Lower lobe of right lung (tissue), 2 donors: ENCODE results near the gene SPTAN1. TPM values are rescaled to one million over a fixed set of nuclear protein-coding genes. Genes with fewer than 3 reads are reported as not detected.

ENCODE experiments used
- ATAC-seq, 2 donors: fragments of 200-7000 bp; cut with Tn5 transposase; one replicate each; pipeline ENCODE4 v1.9.1; 2020 to 2022; ENCODE audit warnings: mild to moderate bottlenecking in 2 of 2, moderate library complexity in 2 of 2
- DNase-seq: peaks from one replicate; pipeline ENCODE4 v3.0.0-alpha.2; 2020
- H3K27ac ChIP-seq: fragments of 200-600 bp; one replicate; pipeline ENCODE4 v1.8.0; 2022
- H3K27me3 ChIP-seq: fragments of 200-600 bp; one replicate; pipeline ENCODE4 v1.8.0; 2022; ENCODE audit warnings: low read depth
- H3K36me3 ChIP-seq: fragments of 200-600 bp; one replicate; pipeline ENCODE4 v1.8.0; 2022; ENCODE audit warnings: mild to moderate bottlenecking
- H3K4me1 ChIP-seq: fragments of 200-600 bp; one replicate; pipeline ENCODE4 v1.8.0; 2022
- H3K4me3 ChIP-seq: fragments of 200-600 bp; one replicate; pipeline ENCODE4 v1.8.0; 2022; ENCODE audit warnings: mild to moderate bottlenecking
- H3K9me3 ChIP-seq: fragments of 200-600 bp; one replicate; pipeline ENCODE4 v1.8.0; 2022
- CTCF ChIP-seq: fragments of 200-600 bp; IDR thresholded peaks from one replicate; pipeline ENCODE4 v1.8.0; 2022; ENCODE audit warnings: antibody characterized with exemption, mild to moderate bottlenecking
- intact Hi-C: fragments of 100-400 bp; cut with DNase I; formaldehyde crosslinking; loops from one replicate; pipeline ENCODE4 v1.11.0; 2022
- total RNA-seq: library from RNA; stranded (reverse); fragmentation: NEBNext Ultra II Directional; extraction: Animal tissue kit (Norgen Biotek cat#: 25700); gene quantifications from one replicate; pipeline ENCODE4 v1.2.1, GENCODE V29; 2021
- donor health status: DM: no; HTN: yes; CAD: no; lungs with severe emphysema.

The SPTAN1 gene
- total RNA-seq, 1 donor from 2014 or later: 305 TPM

DNA sequence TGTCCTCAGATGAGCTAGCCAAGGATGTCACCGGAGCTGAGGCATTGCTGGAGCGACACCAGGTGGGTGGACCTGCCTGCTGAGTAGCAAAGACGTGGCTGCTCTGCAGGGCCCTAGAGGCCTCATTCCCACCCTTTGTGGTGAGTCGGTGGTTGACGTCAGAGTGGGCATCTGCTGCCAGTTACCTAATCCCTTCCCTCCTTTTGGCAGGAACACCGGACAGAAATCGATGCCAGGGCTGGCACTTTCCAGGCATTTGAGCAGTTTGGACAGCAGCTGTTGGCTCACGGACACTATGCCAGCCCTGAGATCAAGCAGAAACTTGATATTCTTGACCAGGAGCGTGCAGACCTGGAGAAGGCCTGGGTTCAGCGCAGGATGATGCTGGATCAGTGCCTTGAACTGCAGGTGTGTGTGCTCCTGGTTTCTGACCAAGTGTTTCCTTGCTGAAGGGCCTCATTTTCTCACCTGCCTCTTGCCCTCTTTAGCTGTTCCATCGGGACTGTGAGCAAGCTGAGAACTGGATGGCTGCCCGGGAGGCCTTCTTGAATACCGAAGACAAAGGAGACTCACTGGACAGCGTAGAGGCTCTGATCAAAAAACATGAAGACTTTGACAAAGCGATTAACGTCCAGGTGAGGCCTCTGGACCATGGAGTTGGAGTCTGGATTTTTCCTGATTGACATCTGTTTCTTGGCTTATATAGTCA is 55.4 kb downstream of the SPTAN1 start:
- Histone ChIP-seq H3K9me3 (no peaks in the 10 kb centered on the region), H3K27me3 (no peaks in the 10 kb centered on the region), H3K36me3 (peaks cover 100% of the 10 kb centered on the region), H3K27ac (no peak overlapping the region), H3K4me1 (no peaks in the 10 kb centered on the region), H3K4me3 (no peak overlapping the region)
- DNase-seq: no peak
- TF ChIP-seq CTCF: no peak
- peak; percentile 31 to 34 for ATAC-seq
- intact Hi-C loops: no loop called here

- peaks cover 100% of the 10 kb centered on the region for H3K36me3 ChIP-seq
- no peak overlapping the region for H3K27ac ChIP-seq
- ATAC-seq (no peak), DNase-seq (no peak)
- H3K27me3 ChIP-seq: no peaks in the 10 kb centered on the region
- intact Hi-C loops: no loop called here
- H3K4me1 ChIP-seq: no peaks in the 10 kb centered on the region
- no peak overlapping the region for H3K4me3 ChIP-seq
- H3K9me3 ChIP-seq: no peaks in the 10 kb centered on the region
- no peak for TF ChIP-seq CTCF
Measured at GRCh38 chr9:128610897-128611296, 58.5 kb downstream of the SPTAN1 start.

GRCh38 chr9:128611600-128612394 is 59.4 kb downstream of the SPTAN1 start:
- no peaks in the 10 kb centered on the region for H3K27me3 ChIP-seq
- no peaks in the 10 kb centered on the region for H3K9me3 ChIP-seq
- H3K36me3 ChIP-seq: peaks cover 100% of the 10 kb centered on the region
- H3K4me1 ChIP-seq: no peaks in the 10 kb centered on the region
- no peak for TF ChIP-seq CTCF
- H3K4me3 ChIP-seq: no peak overlapping the region
- DNase-seq: no peak
- intact Hi-C loops: no loop called here
- no peak overlapping the region for H3K27ac ChIP-seq
- no peak for ATAC-seq

GRCh38 chr9:128614728-128615127 is 62.3 kb downstream of the SPTAN1 start:
- no peak for TF ChIP-seq CTCF
- peaks cover 100% of the 10 kb centered on the region for H3K36me3 ChIP-seq
- no peak overlapping the region for H3K4me3 ChIP-seq
- H3K27me3 ChIP-seq: no peaks in the 10 kb centered on the region
- DNase-seq (no peak), ATAC-seq (no peak)
- no peak overlapping the region for H3K27ac ChIP-seq
- no peaks in the 10 kb centered on the region for H3K9me3 ChIP-seq
- no peaks in the 10 kb centered on the region for H3K4me1 ChIP-seq
- intact Hi-C loops: no loop called here

DNA sequence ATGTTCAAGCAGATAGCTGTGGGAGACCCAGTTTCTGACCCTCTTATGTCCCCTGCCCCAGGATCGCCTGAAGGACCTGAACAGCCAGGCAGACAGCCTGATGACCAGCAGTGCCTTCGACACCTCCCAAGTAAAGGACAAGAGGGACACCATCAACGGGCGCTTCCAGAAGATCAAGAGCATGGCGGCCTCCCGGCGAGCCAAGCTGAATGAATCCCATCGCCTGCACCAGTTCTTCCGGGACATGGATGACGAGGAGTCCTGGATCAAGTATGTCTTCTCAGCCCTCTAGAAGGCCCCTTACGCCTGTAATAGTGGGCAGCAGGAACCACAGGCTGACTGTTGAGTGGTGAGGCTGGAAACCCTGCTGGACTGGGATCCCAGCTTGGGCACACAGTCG is 63.2 kb downstream of the SPTAN1 start:
- no peak for DNase-seq

More for the DNA sequence above, 63.2 kb downstream of the SPTAN1 start:
- H3K4me1 ChIP-seq: no peaks in the 10 kb centered on the region
- no peak for ATAC-seq
- peaks cover 100% of the 10 kb centered on the region for H3K36me3 ChIP-seq
- intact Hi-C loops: no loop called here
- no peak overlapping the region for H3K27ac ChIP-seq
- H3K27me3 ChIP-seq: no peaks in the 10 kb centered on the region
- TF ChIP-seq CTCF: no peak
- H3K4me3 ChIP-seq: no peak overlapping the region
- H3K9me3 ChIP-seq: no peaks in the 10 kb centered on the region
